H1 (cell line): ENCODE results near the gene LRRC72.

Source experiments
- CTCF ChIP-seq, 3 experiments: IDR thresholded peaks; 1 replicate in 2 of 3; 2 replicates in 1 of 3; pipeline versions ENCODE4 v1.5.1 to v1.6.1; 2011; ENCODE audit warnings: low read length in 3 of 3, mild to moderate bottlenecking in 3 of 3, inconsistent platforms in 2 of 3, low read depth in 1 of 3, moderate library complexity in 1 of 3; ENCODE audit not compliant: insufficient read depth in 1 of 3; ENCODE audit errors: control extremely low read depth in 1 of 3
- EZH2 ChIP-seq: fragments of 200-600 bp; sonication (generic); IDR thresholded peaks from 2 replicates; pipeline ENCODE4 v1.7.1; 2012; ENCODE audit warnings: low read depth, mild to moderate bottlenecking, moderate library complexity, low read length, inconsistent platforms; ENCODE audit not compliant: severe bottlenecking
- JUND ChIP-seq: IDR thresholded peaks from 2 replicates; pipeline ENCODE4 v1.6.1; 2011; ENCODE audit warnings: mild to moderate bottlenecking, improper control_type of control experiment, low read length
- NRF1 ChIP-seq: IDR thresholded peaks from 2 replicates; pipeline ENCODE4 v1.6.1; 2011; ENCODE audit warnings: mild to moderate bottlenecking, low read depth, low read length, improper control_type of control experiment
- PHF8 ChIP-seq: fragments of 200-600 bp; sonication (generic); conservative IDR thresholded peaks from 2 replicates; pipeline ENCODE4 v1.7.1; 2012; ENCODE audit warnings: low read depth, mild to moderate bottlenecking, inconsistent platforms, low read length, moderate library complexity
- POLR2A ChIP-seq, 2 experiments: IDR thresholded peaks; 1 replicate in 1 of 2; 2 replicates in 1 of 2; pipeline ENCODE4 v1.6.1; 2011; ENCODE audit warnings: low read depth in 2 of 2, low read length in 2 of 2, mild to moderate bottlenecking in 2 of 2; ENCODE audit errors: control extremely low read depth in 1 of 2
- POLR2AphosphoS5 ChIP-seq: IDR thresholded peaks from 2 replicates; pipeline ENCODE4 v1.6.1; 2011; ENCODE audit warnings: low read depth, low read length
- RNF2 ChIP-seq: fragments of 200-900, 300-1000 bp; sonication (generic); IDR thresholded peaks from 2 replicates; pipeline ENCODE4 v1.7.1; 2016; ENCODE audit warnings: borderline replicate concordance, low read depth, mild to moderate bottlenecking, antibody characterized with exemption, low read length; ENCODE audit not compliant: poor library complexity, severe bottlenecking; ENCODE audit errors: missing control alignments
- SIN3A ChIP-seq, 2 experiments: IDR thresholded peaks in 1 of 2; conservative IDR thresholded peaks in 1 of 2; 2 replicates each; pipeline ENCODE4 v1.6.1; 2011 to 2012; ENCODE audit warnings: low read length in 2 of 2, improper control_type of control experiment in 1 of 2, low read depth in 1 of 2, mild to moderate bottlenecking in 1 of 2
- ZNF274 ChIP-seq: IDR thresholded peaks from 2 replicates; pipeline ENCODE4 v1.7.0; 2012; ENCODE audit warnings: low read length, borderline replicate concordance; ENCODE audit errors: extremely low read depth
- TF ChIP-seq, protein P1 (sequence below): IDR thresholded peaks from 2 replicates; pipeline ENCODE4 v1.6.1; 2012; ENCODE audit warnings: inconsistent platforms

DNA sequence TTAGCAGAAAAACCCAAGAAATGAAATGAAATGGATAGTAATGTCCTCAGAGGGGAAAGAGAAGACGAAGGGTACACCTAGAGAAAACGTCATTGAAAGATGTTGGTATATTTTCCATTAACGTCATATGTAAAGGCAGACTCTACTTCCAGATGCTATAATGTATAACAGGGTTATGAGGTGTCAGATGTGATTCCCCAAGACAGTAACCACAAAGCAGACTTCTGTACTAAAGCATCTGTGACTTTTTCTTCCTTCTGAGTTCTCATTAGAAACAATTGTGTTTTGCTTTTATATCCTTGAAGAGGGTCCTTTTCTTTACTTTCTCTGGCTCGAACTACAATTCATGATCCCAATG, 37.4 kb downstream of the LRRC72 start:
- TF ChIP-seq EZH2 (no peak), CTCF (IDR thresholded peaks at IDR 0.05; ENCODE audit: control extremely low read depth in 1 of 3, insufficient read depth in 1 of 3, low read depth in 1 of 3, low read length in 3 of 3) (no peak), NRF1 (no peak), PHF8 (no peak), POLR2A (IDR thresholded peaks at IDR 0.05; ENCODE audit: control extremely low read depth in 1 of 2, low read depth in 2 of 2, low read length in 2 of 2) (no peak), POLR2AphosphoS5 (no peak), RNF2 (no peak), JUND (no peak), SIN3A (conservative IDR thresholded peaks at IDR 0.05 in 1 of 2, IDR thresholded peaks at IDR 0.05 in 1 of 2; ENCODE audit: low read depth in 1 of 2, low read length in 2 of 2) (no peak), ZNF274 (no peak)
- TF ChIP-seq, protein P1, sequence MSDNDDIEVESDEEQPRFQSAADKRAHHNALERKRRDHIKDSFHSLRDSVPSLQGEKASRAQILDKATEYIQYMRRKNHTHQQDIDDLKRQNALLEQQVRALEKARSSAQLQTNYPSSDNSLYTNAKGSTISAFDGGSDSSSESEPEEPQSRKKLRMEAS: no peak
